Sigmoid colon (tissue), 7 donors: ENCODE results near the gene TOMM40. TPM values are rescaled to one million over a fixed set of nuclear protein-coding genes. Genes with fewer than 3 reads are reported as not detected.
"Not testable (repeated sequence)": the region's sequence is repeated elsewhere in the genome, so short reads cannot be mapped to it uniquely, and the experiment has no call there.

Experiments
- DNase-seq: peaks from one replicate; pipeline ENCODE4 v3.0.0-alpha.2; 2019
- H3K27ac ChIP-seq, 4 donors: fragments of 200-600 bp; sonication (generic); one replicate each; pipeline ENCODE4 v1.5.1; 2016 to 2019; ENCODE audit warnings: mild to moderate bottlenecking in 1 of 4
- H3K27me3 ChIP-seq, 3 donors: fragments of 200-600 bp; sonication (generic); one replicate each; pipeline ENCODE4 v1.5.1; 2019; ENCODE audit warnings: mild to moderate bottlenecking in 1 of 3
- H3K36me3 ChIP-seq, 4 donors: fragments of 200-600 bp; sonication (generic); one replicate each; pipeline ENCODE4 v1.5.1; 2016 to 2019
- H3K4me1 ChIP-seq, 4 donors: fragments of 200-600 bp; sonication (generic); one replicate each; pipeline ENCODE4 v1.5.1; 2017 to 2019
- H3K4me3 ChIP-seq, 4 donors: fragments of 200-600 bp; sonication (generic); one replicate each; pipeline ENCODE4 v1.5.1; 2017 to 2019; ENCODE audit warnings: mild to moderate bottlenecking in 2 of 4, moderate library complexity in 1 of 4
- H3K9me3 ChIP-seq, 4 donors: fragments of 200-600 bp in 3 of 4; sonication (generic) in 3 of 4; one replicate each; pipeline versions ENCODE4 v1.5.1 to v1.6.1; 2013 to 2019
- CTCF ChIP-seq, 4 experiments: fragments of 450-650 bp in 3 of 4; fragments of 200-600 bp in 1 of 4; IDR thresholded peaks; one replicate each; pipeline ENCODE4 v1.5.1; 2016 to 2019; ENCODE audit warnings: antibody characterized with exemption in 4 of 4, mild to moderate bottlenecking in 3 of 4, moderate library complexity in 2 of 4
- EP300 ChIP-seq, 4 donors: sonication (generic); formaldehyde crosslinking; IDR thresholded peaks; one replicate each; pipeline ENCODE4 v1.6.1; 2017; ENCODE audit warnings: antibody characterized with exemption in 4 of 4
- POLR2A ChIP-seq, 2 donors: fragments of 450-650 bp; IDR thresholded peaks; one replicate each; pipeline ENCODE4 v1.6.1; 2016; ENCODE audit warnings: antibody characterized with exemption in 2 of 2, mild to moderate bottlenecking in 2 of 2, moderate library complexity in 2 of 2
- POLR2AphosphoS5 ChIP-seq, 4 donors: sonication (generic); formaldehyde crosslinking; IDR thresholded peaks; one replicate each; pipeline ENCODE4 v1.6.1; 2017; ENCODE audit warnings: antibody characterized with exemption in 4 of 4
- WGBS, 2 donors: extraction: QIAGEN DNeasy Blood & Tissue Kit; methylation state at CpG; one replicate each; pipeline ENCODE4 v1.1.7; 2013; 5-methylcytosine and 5-hydroxymethylcytosine counted together
- intact Hi-C: fragments of 100-400 bp; cut with DNase I; formaldehyde crosslinking; loops from one replicate; pipeline ENCODE4 v1.15.1; 2023
- polyA plus RNA-seq, 3 donors: library from polyadenylated mRNA; stranded (reverse); fragments of 200-250 nt; gene quantifications; one replicate each; pipeline ENCODE4 v1.2.3, GENCODE V29; 2013
- total RNA-seq, 4 donors: library from RNA; depleted of rRNA; stranded (reverse); fragments of >200 nt; gene quantifications; one replicate each; pipeline ENCODE4 v1.1.0, GENCODE V29; 2016
- donor health status: healthy with polysubstance abuse.
- donor health status: Bipolar disorder and iron deficiency.
- donor health status: healthy.

TOMM40 gene
- total and polyA plus RNA-seq, 7 donors = 21.6 to 76.8 (median 32.4) TPM

- Histone ChIP-seq H3K36me3 (peaks cover under 1 to 60% (median 9%) of the 10 kb centered on the region in 4 donors), H3K4me3 (no peak overlapping the region), H3K9me3 (no peaks in the 10 kb centered on the region), H3K4me1 (no peaks in the 10 kb centered on the region), H3K27ac (no peak overlapping the region), H3K27me3 (no peaks in the 10 kb centered on the region)
- no peak for DNase-seq
- no peak for TF ChIP-seq POLR2A (IDR thresholded peaks at IDR 0.05)
- TF ChIP-seq EP300 (IDR thresholded peaks at IDR 0.05) = no peak
- no peak for TF ChIP-seq CTCF (IDR thresholded peaks at IDR 0.05)
- TF ChIP-seq POLR2AphosphoS5 (IDR thresholded peaks at IDR 0.05) = no peak
- 94 to 95% methylated on average over 15 of the region's 15 CpGs for WGBS, 2 donors
- intact Hi-C loops = no loop called here
These were observed 9.0 kb upstream of the TOMM40 start for GRCh38 chr19:44882063-44882462.

- H3K4me3 ChIP-seq, H3K4me1 ChIP-seq, H3K27me3 ChIP-seq, H3K27ac ChIP-seq, intact Hi-C loops, DNase-seq, H3K9me3 ChIP-seq: not testable (repeated sequence)
- WGBS, 2 donors = 92 to 95% methylated on average over 19 of the region's 19 CpGs
- peaks cover 0 to 60% (median 9%) of the 10 kb centered on the region in 4 donors for H3K36me3 ChIP-seq
These were observed 8.2 kb upstream of the TOMM40 start for GRCh38 chr19:44882619-44883397.

GRCh38 chr19:44883922-44884321 lies 7.1 kb upstream of the TOMM40 start:
- Histone ChIP-seq H3K27ac (no peak overlapping the region), H3K4me3 (no peak overlapping the region), H3K4me1 (no peaks in the 10 kb centered on the region), H3K9me3 (no peaks in the 10 kb centered on the region), H3K36me3 (peaks cover 0 to 60% (median 10%) of the 10 kb centered on the region in 4 donors), H3K27me3 (no peaks in the 10 kb centered on the region)
- intact Hi-C loops = no loop called here
- TF ChIP-seq EP300 (IDR thresholded peaks at IDR 0.05) (no peak), CTCF (IDR thresholded peaks at IDR 0.05) (no peak), POLR2AphosphoS5 (IDR thresholded peaks at IDR 0.05) (no peak), POLR2A (IDR thresholded peaks at IDR 0.05) (no peak)
- DNase-seq = no peak
- 93 to 97% methylated on average over 5 of the region's 5 CpGs for WGBS, 2 donors

GRCh38 chr19:44884566-44884965 lies 6.5 kb upstream of the TOMM40 start:
- DNase-seq = no peak
- TF ChIP-seq POLR2AphosphoS5 (IDR thresholded peaks at IDR 0.05) (no peak), CTCF (IDR thresholded peaks at IDR 0.05) (no peak), POLR2A (IDR thresholded peaks at IDR 0.05) (no peak), EP300 (IDR thresholded peaks at IDR 0.05) (no peak)
- H3K4me1 ChIP-seq = peaks cover 0 to 5% (median 4%) of the 10 kb centered on the region in 4 donors
- intact Hi-C loops = no loop called here
- H3K4me3 ChIP-seq = no peak overlapping the region
- no peaks in the 10 kb centered on the region for H3K27me3 ChIP-seq
- no peak overlapping the region for H3K27ac ChIP-seq
- no peaks in the 10 kb centered on the region for H3K9me3 ChIP-seq
- H3K36me3 ChIP-seq = peaks cover 0 to 57% (median 10%) of the 10 kb centered on the region in 4 donors
- 90 to 92% methylated on average over 4 of the region's 4 CpGs for WGBS, 2 donors

GRCh38 chr19:44886141-44886540 lies 4.9 kb upstream of the TOMM40 start:
- 93 to 95% methylated on average over 6 of the region's 6 CpGs for WGBS, 2 donors
- no peaks in the 10 kb centered on the region for H3K27me3 ChIP-seq
- peaks cover 0 to 53% (median 10%) of the 10 kb centered on the region in 4 donors for H3K36me3 ChIP-seq
- DNase-seq = no peak
- H3K9me3 ChIP-seq = no peaks in the 10 kb centered on the region
- intact Hi-C loops = no loop called here
- H3K4me3 ChIP-seq = no peak overlapping the region
- no peak overlapping the region for H3K27ac ChIP-seq
- H3K4me1 ChIP-seq = peaks cover 0 to 11% (median 10%) of the 10 kb centered on the region in 4 donors
- TF ChIP-seq CTCF (IDR thresholded peaks at IDR 0.05) (no peak), POLR2A (IDR thresholded peaks at IDR 0.05) (no peak)
